Measurements from ENCODE around the gene RHBDF1. TPM values are rescaled to one million over a fixed set of nuclear protein-coding genes. Genes with fewer than 3 reads are reported as not detected.

RHBDF1 gene
- total and polyA plus RNA-seq, 10 donors, result 6.5 to 23.0 (median 10.6) TPM

- no peak for TF ChIP-seq POLR2AphosphoS5 (IDR thresholded peaks at IDR 0.05)
- no peak for TF ChIP-seq POLR2A (IDR thresholded peaks at IDR 0.05)
- TF ChIP-seq, protein P1, sequence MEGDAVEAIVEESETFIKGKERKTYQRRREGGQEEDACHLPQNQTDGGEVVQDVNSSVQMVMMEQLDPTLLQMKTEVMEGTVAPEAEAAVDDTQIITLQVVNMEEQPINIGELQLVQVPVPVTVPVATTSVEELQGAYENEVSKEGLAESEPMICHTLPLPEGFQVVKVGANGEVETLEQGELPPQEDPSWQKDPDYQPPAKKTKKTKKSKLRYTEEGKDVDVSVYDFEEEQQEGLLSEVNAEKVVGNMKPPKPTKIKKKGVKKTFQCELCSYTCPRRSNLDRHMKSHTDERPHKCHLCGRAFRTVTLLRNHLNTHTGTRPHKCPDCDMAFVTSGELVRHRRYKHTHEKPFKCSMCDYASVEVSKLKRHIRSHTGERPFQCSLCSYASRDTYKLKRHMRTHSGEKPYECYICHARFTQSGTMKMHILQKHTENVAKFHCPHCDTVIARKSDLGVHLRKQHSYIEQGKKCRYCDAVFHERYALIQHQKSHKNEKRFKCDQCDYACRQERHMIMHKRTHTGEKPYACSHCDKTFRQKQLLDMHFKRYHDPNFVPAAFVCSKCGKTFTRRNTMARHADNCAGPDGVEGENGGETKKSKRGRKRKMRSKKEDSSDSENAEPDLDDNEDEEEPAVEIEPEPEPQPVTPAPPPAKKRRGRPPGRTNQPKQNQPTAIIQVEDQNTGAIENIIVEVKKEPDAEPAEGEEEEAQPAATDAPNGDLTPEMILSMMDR (IDR thresholded peaks at IDR 0.05 in 8 of 11, conservative IDR thresholded peaks at IDR 0.05 in 3 of 11), result no peak
Measured at GRCh38 chr16:79151-80054, 7.0 kb upstream of the RHBDF1 start.

GRCh38 chr16:78444-79150 lies 6.2 kb upstream of the RHBDF1 start:
- Histone ChIP-seq H3K36me3 (peaks cover 0 to 38% (median 7%) of the 10 kb centered on the region in 6 donors), H3K4me1 (peaks cover 24 to 78% (median 52%) of the 10 kb centered on the region in 6 donors), H3K9me3 (no peaks in the 10 kb centered on the region), H3K27me3 (replicated peaks in 1 of 7) (peaks cover 0 to 8% (median 2%) of the 10 kb centered on the region in 7 donors), H3K27ac (peak overlapping the region; percentile 79 to 95 (median 93)), H3K4me3 (peak overlapping the region; percentile 69 to 98 (median 86))
- no peak for TF ChIP-seq POLR2A (IDR thresholded peaks at IDR 0.05)
- TF ChIP-seq POLR2AphosphoS5 (IDR thresholded peaks at IDR 0.05), result peak in 1 of 3 donors; percentile 10
- peak; percentile 85 for DNase-seq
- intact Hi-C loops (cut with DNase I; ENCODE audit: low total_unique reads), result no loop called here
- 8 to 22% (median 10%) methylated on average over 14 to 36 of the region's 36 CpGs for WGBS, 5 donors

More at GRCh38 chr16:79151-80054, 7.0 kb upstream of the RHBDF1 start:
- intact Hi-C loops (cut with DNase I; ENCODE audit: low total_unique reads), result no loop called here
- WGBS, 5 donors, result 64 to 73% (median 68%) methylated on average over 32 of the region's 32 CpGs
- Histone ChIP-seq H3K27me3 (replicated peaks in 1 of 7) (peaks cover 0 to under 1% (median 0%) of the 10 kb centered on the region in 7 donors), H3K27ac (peak overlapping the region in 7 of 8 donors; percentile 92 to 95 (median 93)), H3K4me1 (peaks cover 32 to 85% (median 56%) of the 10 kb centered on the region in 6 donors), H3K36me3 (peaks cover 0 to 46% (median 7%) of the 10 kb centered on the region in 6 donors), H3K9me3 (no peaks in the 10 kb centered on the region), H3K4me3 (peak overlapping the region in 6 of 8 donors; percentile 86 to 98 (median 89))
- DNase-seq, result no peak

DNA sequence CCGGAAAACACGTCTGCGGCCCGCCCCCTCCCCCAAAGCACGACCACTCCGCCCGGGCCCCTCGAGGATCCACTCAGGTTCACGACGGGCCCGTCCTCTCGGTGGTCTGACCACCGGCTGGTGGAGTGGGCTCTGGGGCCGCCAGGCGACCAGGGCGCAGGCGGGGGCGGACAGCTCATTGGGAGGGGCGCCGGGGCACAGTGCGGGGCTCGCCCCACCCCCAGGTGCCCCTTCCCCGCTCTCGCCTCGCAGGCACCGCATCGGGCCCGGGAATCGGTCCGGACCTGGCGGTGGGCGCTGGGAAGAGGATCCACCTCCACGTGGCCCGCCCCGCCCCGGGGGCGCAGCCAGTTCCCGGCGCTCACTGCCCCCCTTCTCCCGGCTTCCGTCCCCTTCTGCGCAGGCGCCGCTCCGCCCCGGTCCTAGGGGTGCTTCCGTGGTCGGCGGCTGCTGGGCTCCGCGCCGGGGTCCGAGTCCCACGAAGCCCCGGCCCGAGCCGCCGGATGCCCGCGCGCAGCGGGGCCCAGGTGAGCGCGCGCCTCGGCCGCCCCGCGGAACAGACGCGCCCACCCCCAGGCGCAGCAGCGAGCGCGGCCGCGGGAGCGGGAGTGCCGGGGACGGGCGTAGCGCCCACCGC lies 5.5 kb upstream of the RHBDF1 start, which contains the start of gene MPG:
TSS of gene MPG (plus strand) at position 419 of the 637 bp plus-strand sequence. CDS start at position 504, 85 bp downstream.
- Histone ChIP-seq H3K36me3 (peaks cover 0 to 31% (median 7%) of the 10 kb centered on the region in 6 donors), H3K27ac (peak within 1 kb of the TSS; percentile 79 to 95 (median 93)), H3K4me1 (peaks cover 20 to 78% (median 53%) of the 10 kb centered on the region in 6 donors), H3K4me3 (peak within 1 kb of the TSS; percentile 69 to 98 (median 86)), H3K9me3 (no peaks in the 10 kb centered on the region), H3K27me3 (replicated peaks in 1 of 7) (peaks cover 0 to 15% (median 6%) of the 10 kb centered on the region in 7 donors)
- peak; percentile 96 for DNase-seq
- WGBS, 5 donors, result 0 to 1% (median 0%) methylated on average over 31 to 83 of the region's 83 CpGs
- TF ChIP-seq POLR2AphosphoS5 (IDR thresholded peaks at IDR 0.05), result peak; percentile 93
- peak in 1 of 3 donors; percentile 19 for TF ChIP-seq POLR2A (IDR thresholded peaks at IDR 0.05)
- TF ChIP-seq, protein P1 (IDR thresholded peaks at IDR 0.05 in 8 of 11, conservative IDR thresholded peaks at IDR 0.05 in 3 of 11), result peak in 1 of 11 experiments; percentile 24
- intact Hi-C loops (cut with DNase I; ENCODE audit: low total_unique reads), result no loop called here

GRCh38 chr16:77273-77806 lies 4.9 kb upstream of the RHBDF1 start:
- Histone ChIP-seq H3K36me3 (peaks cover 0 to 26% (median 7%) of the 10 kb centered on the region in 6 donors), H3K4me3 (peak overlapping the region; percentile 69 to 98 (median 86)), H3K27ac (peak overlapping the region; percentile 79 to 95 (median 93)), H3K4me1 (peaks cover 20 to 77% (median 55%) of the 10 kb centered on the region in 6 donors), H3K27me3 (replicated peaks in 1 of 7) (peaks cover 0 to 21% (median 6%) of the 10 kb centered on the region in 7 donors), H3K9me3 (no peaks in the 10 kb centered on the region)
- WGBS, 5 donors, result 6 to 18% (median 9%) methylated on average over 13 to 31 of the region's 31 CpGs
- DNase-seq, result peak; percentile 90
- intact Hi-C loops (cut with DNase I; ENCODE audit: low total_unique reads), result no loop called here
- no peak for TF ChIP-seq POLR2A (IDR thresholded peaks at IDR 0.05)
- no peak for TF ChIP-seq POLR2AphosphoS5 (IDR thresholded peaks at IDR 0.05)
- TF ChIP-seq, protein P1 (IDR thresholded peaks at IDR 0.05 in 8 of 11, conservative IDR thresholded peaks at IDR 0.05 in 3 of 11), result no peak
